ENCODE measurements around the gene SLCO1C1. TPM values are rescaled to one million over a fixed set of nuclear protein-coding genes. Genes with fewer than 3 reads are reported as not detected.
"Not testable (repeated sequence)": the region's sequence is repeated elsewhere in the genome, so short reads cannot be mapped to it uniquely, and the experiment has no call there.

Gene SLCO1C1
- total RNA-seq, 1 donor from 2014 or later, result not detected

DNA sequence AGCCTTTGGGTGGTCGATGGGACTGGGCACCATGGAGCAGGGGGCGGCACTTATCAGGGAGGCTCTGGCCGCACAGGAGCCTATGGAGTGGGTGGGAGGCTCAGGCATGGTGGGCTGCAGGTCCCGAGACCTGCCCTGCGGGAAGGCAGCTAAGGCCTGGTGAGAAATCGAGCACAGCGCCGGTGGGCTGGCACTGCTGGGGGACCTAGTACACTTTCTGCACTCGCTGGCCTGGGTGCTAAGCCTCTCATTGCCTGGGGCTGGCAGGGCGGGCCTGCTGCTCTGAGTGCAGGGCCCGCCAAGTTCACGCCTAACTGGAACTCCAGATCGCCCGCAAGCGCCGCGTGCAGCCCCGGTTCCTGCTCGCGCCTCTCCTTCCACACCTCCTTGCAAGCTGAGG, 82.3 kb downstream of the SLCO1C1 start:
- Histone ChIP-seq H3K27me3 (ENCODE audit: control insufficient read depth, insufficient read depth, low read length) (no peaks in the 10 kb centered on the region), H3K4me3 (ENCODE audit: low read depth, low read length) (no peak overlapping the region), H3K36me3 (ENCODE audit: control insufficient read depth, insufficient read depth, low read length) (no peaks in the 10 kb centered on the region)
- no peak for TF ChIP-seq CTCF (IDR thresholded peaks at IDR 0.05; ENCODE audit: insufficient read depth, low read length, poor library complexity, severe bottlenecking)
- DNase-seq (ENCODE audit: low read depth), result no peak

- no peak overlapping the region for H3K4me3 ChIP-seq (ENCODE audit: low read depth, low read length)
These were observed 83.8 kb downstream of the SLCO1C1 start for GRCh38 chr12:20778969-20779368.

DNA sequence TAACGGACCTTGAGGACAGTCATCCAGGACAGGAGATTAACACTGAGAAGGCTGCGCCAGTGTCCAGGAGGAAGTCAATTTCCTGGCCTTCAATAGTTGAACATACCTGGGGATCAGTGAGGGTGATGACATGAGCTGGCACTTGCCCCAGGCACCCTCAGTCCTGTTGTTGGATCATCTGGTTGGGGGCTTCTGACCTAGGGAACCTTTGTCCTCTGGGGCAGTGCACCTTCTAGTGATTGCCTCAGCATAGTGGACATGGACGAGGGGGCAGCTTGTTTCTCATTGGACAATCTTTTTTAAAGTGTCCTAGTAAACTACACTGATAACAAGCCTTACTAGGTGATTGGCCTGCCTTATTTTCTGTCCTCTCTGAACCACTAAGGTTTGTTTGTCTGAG, 84.8 kb downstream of the SLCO1C1 start:
- H3K4me3 ChIP-seq (ENCODE audit: low read depth, low read length); H3K36me3 ChIP-seq (ENCODE audit: control insufficient read depth, insufficient read depth, low read length); H3K27me3 ChIP-seq (ENCODE audit: control insufficient read depth, insufficient read depth, low read length); DNase-seq (ENCODE audit: low read depth): not testable (repeated sequence)

More at GRCh38 chr12:20778969-20779368, 83.8 kb downstream of the SLCO1C1 start:
- Histone ChIP-seq H3K27me3 (ENCODE audit: control insufficient read depth, insufficient read depth, low read length) (no peaks in the 10 kb centered on the region), H3K36me3 (ENCODE audit: control insufficient read depth, insufficient read depth, low read length) (no peaks in the 10 kb centered on the region)
- DNase-seq (ENCODE audit: low read depth), result no peak
- TF ChIP-seq CTCF (IDR thresholded peaks at IDR 0.05; ENCODE audit: insufficient read depth, low read length, poor library complexity, severe bottlenecking), result no peak

DNA sequence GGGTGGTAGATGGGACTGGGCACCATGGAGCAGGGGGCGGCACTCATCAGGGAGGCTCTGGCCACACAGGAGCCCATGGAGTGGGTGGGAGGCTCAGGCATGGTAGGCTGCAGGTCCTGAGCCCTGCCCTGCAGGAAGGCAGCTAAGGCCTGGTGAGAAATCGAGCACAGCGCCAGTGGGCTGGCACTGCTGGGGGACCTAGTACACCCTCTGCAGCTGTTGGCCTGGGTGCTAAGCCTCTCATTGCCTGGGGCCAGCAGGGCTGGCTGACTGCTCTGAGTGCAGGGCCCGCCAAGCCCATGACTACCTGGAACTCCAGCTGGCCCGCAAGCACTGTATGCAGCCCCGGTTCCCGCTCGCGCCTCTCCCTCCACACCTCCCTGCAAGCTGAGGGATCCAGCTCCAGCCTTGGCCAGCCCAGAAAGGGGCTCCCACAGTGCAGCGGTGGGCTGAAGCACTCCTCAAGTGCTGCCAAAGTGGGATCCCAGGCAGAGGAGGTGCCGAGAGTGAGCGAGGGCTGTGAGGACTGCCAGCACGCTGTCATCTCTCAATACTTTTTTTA, 88.7 kb downstream of the SLCO1C1 start:
- H3K36me3 ChIP-seq (ENCODE audit: control insufficient read depth, insufficient read depth, low read length); H3K4me3 ChIP-seq (ENCODE audit: low read depth, low read length); H3K27me3 ChIP-seq (ENCODE audit: control insufficient read depth, insufficient read depth, low read length); DNase-seq (ENCODE audit: low read depth): not testable (repeated sequence)

DNA sequence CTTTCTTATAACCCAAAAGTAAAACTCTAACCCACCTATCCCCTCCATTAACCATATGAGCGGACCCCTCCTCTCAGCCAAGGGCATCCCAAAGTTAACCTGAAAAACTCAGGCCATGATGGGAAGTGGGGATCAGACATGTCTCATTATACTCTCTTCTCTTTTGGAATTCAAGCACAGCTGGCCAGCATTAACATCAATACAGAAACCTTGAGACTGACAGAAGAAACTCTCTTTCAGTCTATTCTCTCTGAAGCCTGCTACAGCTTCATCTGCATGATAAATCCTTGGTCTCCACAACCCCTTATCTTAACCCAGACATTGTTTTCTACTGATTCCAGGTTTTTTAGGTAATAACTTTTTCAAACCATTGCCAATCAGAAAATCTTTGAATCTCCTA, 97.8 kb downstream of the SLCO1C1 start:
- TF ChIP-seq CTCF (IDR thresholded peaks at IDR 0.05; ENCODE audit: insufficient read depth, low read length, poor library complexity, severe bottlenecking), result no peak
- H3K4me3 ChIP-seq (ENCODE audit: low read depth, low read length), result no peak overlapping the region

DNA sequence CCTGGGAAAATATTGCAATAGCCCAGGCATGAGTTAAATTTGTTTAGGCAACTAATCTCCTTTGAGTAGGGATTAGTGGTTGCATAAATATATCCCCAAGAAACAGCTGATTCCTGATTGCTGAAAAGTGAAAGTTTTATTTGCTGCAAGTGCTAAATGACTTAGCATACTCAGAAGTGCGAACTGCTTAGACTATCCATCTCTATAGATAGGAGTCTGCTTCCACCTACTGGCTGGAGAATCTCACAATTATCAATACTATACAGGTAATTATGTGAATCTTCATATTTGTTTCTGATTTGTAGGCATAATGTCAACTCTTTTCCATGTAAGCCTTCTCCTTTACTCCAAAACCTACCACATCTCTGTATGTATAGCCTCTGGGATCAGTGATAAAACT, 103.4 kb downstream of the SLCO1C1 start:
- no peak overlapping the region for H3K4me3 ChIP-seq (ENCODE audit: low read depth, low read length)
- no peak for DNase-seq (ENCODE audit: low read depth)
- H3K27me3 ChIP-seq (ENCODE audit: control insufficient read depth, insufficient read depth, low read length), result no peaks in the 10 kb centered on the region
- no peaks in the 10 kb centered on the region for H3K36me3 ChIP-seq (ENCODE audit: control insufficient read depth, insufficient read depth, low read length)
- peak; percentile 43 for TF ChIP-seq CTCF (IDR thresholded peaks at IDR 0.05; ENCODE audit: insufficient read depth, low read length, poor library complexity, severe bottlenecking)

More for the DNA sequence above, 97.8 kb downstream of the SLCO1C1 start:
- Histone ChIP-seq H3K27me3 (ENCODE audit: control insufficient read depth, insufficient read depth, low read length) (no peaks in the 10 kb centered on the region), H3K36me3 (ENCODE audit: control insufficient read depth, insufficient read depth, low read length) (no peaks in the 10 kb centered on the region)
- DNase-seq (ENCODE audit: low read depth), result no peak

DNA sequence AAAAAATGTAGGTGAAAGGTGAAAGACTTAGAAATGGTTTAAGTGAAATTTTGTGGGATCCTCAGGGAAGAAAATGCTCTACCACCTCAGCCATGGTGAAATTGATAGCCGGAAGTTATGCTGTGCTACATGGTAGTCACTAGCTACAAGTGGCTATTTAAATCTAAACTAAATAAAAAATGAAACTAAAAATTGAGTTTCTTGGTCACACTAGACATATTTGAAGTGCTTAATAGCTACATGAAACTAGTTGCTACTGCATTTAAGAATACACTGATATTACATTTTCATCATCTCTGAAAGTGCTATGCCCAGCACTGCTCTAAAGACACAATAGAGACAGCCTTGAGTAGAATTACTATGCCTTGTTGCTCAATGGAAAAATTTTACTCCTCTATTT, 105.0 kb downstream of the SLCO1C1 start:
- TF ChIP-seq CTCF (IDR thresholded peaks at IDR 0.05; ENCODE audit: insufficient read depth, low read length, poor library complexity, severe bottlenecking), result no peak
- H3K36me3 ChIP-seq (ENCODE audit: control insufficient read depth, insufficient read depth, low read length), result no peaks in the 10 kb centered on the region
- no peak for DNase-seq (ENCODE audit: low read depth)
- no peaks in the 10 kb centered on the region for H3K27me3 ChIP-seq (ENCODE audit: control insufficient read depth, insufficient read depth, low read length)
- no peak overlapping the region for H3K4me3 ChIP-seq (ENCODE audit: low read depth, low read length)

All from kidney epithelial cell (primary cell).